WTC11 (cell line): ENCODE data around the gene DIPK2A. TPM values are rescaled to one million over a fixed set of nuclear protein-coding genes. Genes with fewer than 3 reads are reported as not detected.

Experiments
- ATAC-seq: fragments of 200-7000 bp; cut with Tn5 transposase; 2 replicates; pipeline ENCODE4 v1.10.0; 2021; ENCODE audit warnings: mild to moderate bottlenecking, moderate library complexity
- CTCF ChIA-PET: fragments of 300-600 bp; sonication (Branson Sonifier 250); formaldehyde crosslinking; loops from one replicate; lab custom pipeline; 2021; ENCODE audit warnings: antibody characterized with exemption; lab: Charles Lee
- POLR2A ChIA-PET: fragments of 350-600 bp; sonication (Branson Sonifier 250); formaldehyde crosslinking; loops from one replicate; lab custom pipeline; 2021; ENCODE audit warnings: antibody characterized with exemption; lab: Charles Lee
- DNase-seq: peaks from one replicate; pipeline ENCODE4 v3.0.0; 2021; ENCODE audit warnings: low spot score
- H3K27ac Mint-ChIP-seq: 2 replicates; pipeline ENCODE4 v1.8.0; 2021; ENCODE audit warnings: mixed read lengths
- H3K27me3 Mint-ChIP-seq: 2 replicates; pipeline ENCODE4 v1.8.0; 2021; ENCODE audit warnings: low read depth, mild to moderate bottlenecking, moderate library complexity, mixed read lengths
- H3K36me3 Mint-ChIP-seq: 2 replicates; pipeline ENCODE4 v1.8.0; 2021; ENCODE audit warnings: mixed read lengths
- H3K4me1 Mint-ChIP-seq: 2 replicates; pipeline ENCODE4 v1.8.0; 2022; ENCODE audit warnings: mixed read lengths
- H3K4me3 Mint-ChIP-seq: 2 replicates; pipeline ENCODE4 v1.8.0; 2021; ENCODE audit warnings: mild to moderate bottlenecking, moderate library complexity, mixed read lengths
- H3K9me3 Mint-ChIP-seq: 2 replicates; pipeline ENCODE4 v1.8.0; 2021; ENCODE audit warnings: mixed read lengths
- EMX1 ChIP-seq: fragments of 250-450 bp; sonication (Bioruptor Pico); IDR thresholded peaks from 2 replicates; pipeline ENCODE4 v1.8.0; 2021; ENCODE audit warnings: mild to moderate bottlenecking
- FOXK1 ChIP-seq: sonication (generic); formaldehyde crosslinking; IDR thresholded peaks from 2 replicates; pipeline ENCODE4 v1.8.0; 2022; ENCODE audit warnings: mild to moderate bottlenecking, moderate library complexity, missing genetic modification reagents
- FOXP1 ChIP-seq: sonication (generic); formaldehyde crosslinking; IDR thresholded peaks from 2 replicates; pipeline ENCODE4 v1.8.0; 2022; ENCODE audit warnings: missing genetic modification reagents, mild to moderate bottlenecking, moderate library complexity, borderline replicate concordance
- HMGA2 ChIP-seq: fragments of 250-450 bp; sonication (Bioruptor Pico); IDR thresholded peaks from 2 replicates; pipeline ENCODE4 v1.4.0; 2021; ENCODE audit warnings: mild to moderate bottlenecking, moderate library complexity
- KAT7 ChIP-seq: sonication (generic); formaldehyde crosslinking; IDR thresholded peaks from 2 replicates; pipeline ENCODE4 v1.8.1; 2023; ENCODE audit warnings: missing genetic modification reagents, mild to moderate bottlenecking, borderline replicate concordance
- NFE2L1 ChIP-seq: sonication (generic); formaldehyde crosslinking; IDR thresholded peaks from 2 replicates; pipeline ENCODE4 v1.8.1; 2023; ENCODE audit warnings: missing genetic modification reagents
- PRRX2 ChIP-seq: fragments of 250-450 bp; sonication (Bioruptor Pico); IDR thresholded peaks from 2 replicates; pipeline ENCODE4 v1.8.0; 2021; ENCODE audit warnings: mild to moderate bottlenecking
- SMAD3 ChIP-seq: sonication (generic); formaldehyde crosslinking; IDR thresholded peaks from 2 replicates; pipeline ENCODE4 v1.8.0; 2022; ENCODE audit warnings: missing genetic modification reagents, mild to moderate bottlenecking, borderline replicate concordance
- TEAD1 ChIP-seq: sonication (generic); formaldehyde crosslinking; IDR thresholded peaks from 2 replicates; pipeline ENCODE4 v1.8.0; 2022; ENCODE audit warnings: mild to moderate bottlenecking, missing genetic modification reagents
- ZBTB21 ChIP-seq: sonication (generic); formaldehyde crosslinking; IDR thresholded peaks from 2 replicates; pipeline ENCODE4 v1.8.1; 2023; ENCODE audit warnings: mild to moderate bottlenecking, missing genetic modification reagents, borderline replicate concordance
- ZNF416 ChIP-seq: fragments of 250-450 bp; sonication (Bioruptor Pico); IDR thresholded peaks from 2 replicates; pipeline ENCODE4 v1.9.0; 2021; ENCODE audit warnings: mild to moderate bottlenecking, inconsistent platforms
- ZNF671 ChIP-seq: fragments of 250-450 bp; sonication (Bioruptor Pico); IDR thresholded peaks from 2 replicates; pipeline ENCODE4 v1.8.0; 2021; ENCODE audit warnings: mild to moderate bottlenecking
- total RNA-seq: library from RNA; stranded (reverse); gene quantifications from 3 replicates; pipeline ENCODE4 v1.2.3, GENCODE V29; 2021
- TF ChIP-seq, protein P1 (sequence below): sonication (generic); formaldehyde crosslinking; IDR thresholded peaks from 2 replicates; pipeline ENCODE4 v1.8.0; 2022; ENCODE audit warnings: mild to moderate bottlenecking, missing genetic modification reagents
- TF ChIP-seq, protein P2 (sequence below): sonication (generic); formaldehyde crosslinking; IDR thresholded peaks from 2 replicates; pipeline ENCODE4 v1.8.0; 2022; ENCODE audit warnings: mild to moderate bottlenecking, missing genetic modification reagents
- TF ChIP-seq, protein P3 (sequence below): sonication (generic); formaldehyde crosslinking; IDR thresholded peaks from 2 replicates; pipeline ENCODE4 v1.8.1; 2023; ENCODE audit warnings: mild to moderate bottlenecking, missing genetic modification reagents, moderate library complexity
- TF ChIP-seq, protein P4 (sequence below): sonication (generic); formaldehyde crosslinking; IDR thresholded peaks from 2 replicates; pipeline ENCODE4 v1.8.1; 2023; ENCODE audit warnings: mild to moderate bottlenecking, missing genetic modification reagents
- TF ChIP-seq, protein P5 (sequence below): sonication (generic); formaldehyde crosslinking; conservative IDR thresholded peaks from 2 replicates; pipeline ENCODE4 v1.8.1; 2022; ENCODE audit warnings: mild to moderate bottlenecking, missing genetic modification reagents
- TF ChIP-seq, protein P6 (sequence below): sonication (generic); formaldehyde crosslinking; IDR thresholded peaks from 2 replicates; pipeline ENCODE4 v1.8.1; 2023; ENCODE audit warnings: mild to moderate bottlenecking, missing genetic modification reagents, borderline replicate concordance
- TF ChIP-seq, protein P7 (sequence below): sonication (generic); formaldehyde crosslinking; IDR thresholded peaks from 2 replicates; pipeline ENCODE4 v1.8.0; 2023; ENCODE audit warnings: missing genetic modification reagents

Gene DIPK2A
- total RNA-seq, 1 experiment from 2014 or later, result 35.1 TPM

DNA sequence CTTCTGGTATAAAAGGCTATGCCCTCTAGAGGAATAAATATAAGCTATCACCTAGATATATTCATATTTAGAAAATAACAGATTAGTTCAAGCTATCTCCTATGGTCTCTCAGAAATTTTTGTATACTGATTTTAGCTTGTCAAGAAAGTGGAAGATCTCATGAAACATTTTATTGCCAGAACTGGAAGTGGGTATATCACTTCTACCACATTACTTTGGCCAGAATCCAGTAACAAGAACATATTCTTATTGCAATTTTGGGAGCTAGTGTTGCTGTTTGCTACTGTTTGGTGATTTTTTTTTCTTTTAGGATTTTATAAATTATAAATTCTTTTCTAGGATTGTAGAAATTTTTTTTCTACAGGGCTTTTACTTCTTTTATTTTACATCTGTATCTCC lies 14.2 kb upstream of the DIPK2A start:
- no peak overlapping the region for H3K27ac Mint-ChIP-seq
- peaks cover 22% of the 10 kb centered on the region for H3K9me3 Mint-ChIP-seq
- DNase-seq, result no peak
- no peak overlapping the region for H3K4me3 Mint-ChIP-seq
- ChIA-PET POLR2A (no interaction called here), CTCF (interaction anchor here (1.1 to 1.4 kb wide), 2 partner anchors 14 to 18 kb away, joined by 3 read pairs; partner anchors contain the start of gene DIPK2A)
- no peak for ATAC-seq
- peaks cover 9% of the 10 kb centered on the region for H3K36me3 Mint-ChIP-seq
- TF ChIP-seq HMGA2 (CRISPR knock-in tag) (no peak), ZNF671 (no peak), SMAD3 (CRISPR knock-in tag) (no peak), FOXK1 (CRISPR knock-in tag) (no peak), ZNF416 (CRISPR knock-in tag) (no peak), EMX1 (CRISPR knock-in tag) (no peak), TEAD1 (CRISPR knock-in tag) (no peak), ZBTB21 (no peak), KAT7 (CRISPR knock-in tag) (no peak), PRRX2 (CRISPR knock-in tag) (no peak), FOXP1 (CRISPR knock-in tag) (no peak), NFE2L1 (no peak)
- TF ChIP-seq, protein P1, sequence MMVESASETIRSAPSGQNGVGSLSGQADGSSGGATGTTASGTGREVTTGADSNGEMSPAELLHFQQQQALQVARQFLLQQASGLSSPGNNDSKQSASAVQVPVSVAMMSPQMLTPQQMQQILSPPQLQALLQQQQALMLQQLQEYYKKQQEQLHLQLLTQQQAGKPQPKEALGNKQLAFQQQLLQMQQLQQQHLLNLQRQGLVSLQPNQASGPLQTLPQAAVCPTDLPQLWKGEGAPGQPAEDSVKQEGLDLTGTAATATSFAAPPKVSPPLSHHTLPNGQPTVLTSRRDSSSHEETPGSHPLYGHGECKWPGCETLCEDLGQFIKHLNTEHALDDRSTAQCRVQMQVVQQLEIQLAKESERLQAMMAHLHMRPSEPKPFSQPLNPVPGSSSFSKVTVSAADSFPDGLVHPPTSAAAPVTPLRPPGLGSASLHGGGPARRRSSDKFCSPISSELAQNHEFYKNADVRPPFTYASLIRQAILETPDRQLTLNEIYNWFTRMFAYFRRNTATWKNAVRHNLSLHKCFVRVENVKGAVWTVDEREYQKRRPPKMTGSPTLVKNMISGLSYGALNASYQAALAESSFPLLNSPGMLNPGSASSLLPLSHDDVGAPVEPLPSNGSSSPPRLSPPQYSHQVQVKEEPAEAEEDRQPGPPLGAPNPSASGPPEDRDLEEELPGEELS (CRISPR knock-in tag), result no peak
- TF ChIP-seq, protein P2, sequence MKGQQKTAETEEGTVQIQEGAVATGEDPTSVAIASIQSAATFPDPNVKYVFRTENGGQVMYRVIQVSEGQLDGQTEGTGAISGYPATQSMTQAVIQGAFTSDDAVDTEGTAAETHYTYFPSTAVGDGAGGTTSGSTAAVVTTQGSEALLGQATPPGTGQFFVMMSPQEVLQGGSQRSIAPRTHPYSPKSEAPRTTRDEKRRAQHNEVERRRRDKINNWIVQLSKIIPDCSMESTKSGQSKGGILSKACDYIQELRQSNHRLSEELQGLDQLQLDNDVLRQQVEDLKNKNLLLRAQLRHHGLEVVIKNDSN (CRISPR knock-in tag), result no peak
- TF ChIP-seq, protein P3, sequence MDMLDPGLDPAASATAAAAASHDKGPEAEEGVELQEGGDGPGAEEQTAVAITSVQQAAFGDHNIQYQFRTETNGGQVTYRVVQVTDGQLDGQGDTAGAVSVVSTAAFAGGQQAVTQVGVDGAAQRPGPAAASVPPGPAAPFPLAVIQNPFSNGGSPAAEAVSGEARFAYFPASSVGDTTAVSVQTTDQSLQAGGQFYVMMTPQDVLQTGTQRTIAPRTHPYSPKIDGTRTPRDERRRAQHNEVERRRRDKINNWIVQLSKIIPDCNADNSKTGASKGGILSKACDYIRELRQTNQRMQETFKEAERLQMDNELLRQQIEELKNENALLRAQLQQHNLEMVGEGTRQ (CRISPR knock-in tag), result no peak
- TF ChIP-seq, protein P4, sequence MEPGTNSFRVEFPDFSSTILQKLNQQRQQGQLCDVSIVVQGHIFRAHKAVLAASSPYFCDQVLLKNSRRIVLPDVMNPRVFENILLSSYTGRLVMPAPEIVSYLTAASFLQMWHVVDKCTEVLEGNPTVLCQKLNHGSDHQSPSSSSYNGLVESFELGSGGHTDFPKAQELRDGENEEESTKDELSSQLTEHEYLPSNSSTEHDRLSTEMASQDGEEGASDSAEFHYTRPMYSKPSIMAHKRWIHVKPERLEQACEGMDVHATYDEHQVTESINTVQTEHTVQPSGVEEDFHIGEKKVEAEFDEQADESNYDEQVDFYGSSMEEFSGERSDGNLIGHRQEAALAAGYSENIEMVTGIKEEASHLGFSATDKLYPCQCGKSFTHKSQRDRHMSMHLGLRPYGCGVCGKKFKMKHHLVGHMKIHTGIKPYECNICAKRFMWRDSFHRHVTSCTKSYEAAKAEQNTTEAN (CRISPR knock-in tag), result no peak
- TF ChIP-seq, protein P5, sequence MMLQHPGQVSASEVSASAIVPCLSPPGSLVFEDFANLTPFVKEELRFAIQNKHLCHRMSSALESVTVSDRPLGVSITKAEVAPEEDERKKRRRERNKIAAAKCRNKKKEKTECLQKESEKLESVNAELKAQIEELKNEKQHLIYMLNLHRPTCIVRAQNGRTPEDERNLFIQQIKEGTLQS (CRISPR knock-in tag), result no peak
- TF ChIP-seq, protein P6, sequence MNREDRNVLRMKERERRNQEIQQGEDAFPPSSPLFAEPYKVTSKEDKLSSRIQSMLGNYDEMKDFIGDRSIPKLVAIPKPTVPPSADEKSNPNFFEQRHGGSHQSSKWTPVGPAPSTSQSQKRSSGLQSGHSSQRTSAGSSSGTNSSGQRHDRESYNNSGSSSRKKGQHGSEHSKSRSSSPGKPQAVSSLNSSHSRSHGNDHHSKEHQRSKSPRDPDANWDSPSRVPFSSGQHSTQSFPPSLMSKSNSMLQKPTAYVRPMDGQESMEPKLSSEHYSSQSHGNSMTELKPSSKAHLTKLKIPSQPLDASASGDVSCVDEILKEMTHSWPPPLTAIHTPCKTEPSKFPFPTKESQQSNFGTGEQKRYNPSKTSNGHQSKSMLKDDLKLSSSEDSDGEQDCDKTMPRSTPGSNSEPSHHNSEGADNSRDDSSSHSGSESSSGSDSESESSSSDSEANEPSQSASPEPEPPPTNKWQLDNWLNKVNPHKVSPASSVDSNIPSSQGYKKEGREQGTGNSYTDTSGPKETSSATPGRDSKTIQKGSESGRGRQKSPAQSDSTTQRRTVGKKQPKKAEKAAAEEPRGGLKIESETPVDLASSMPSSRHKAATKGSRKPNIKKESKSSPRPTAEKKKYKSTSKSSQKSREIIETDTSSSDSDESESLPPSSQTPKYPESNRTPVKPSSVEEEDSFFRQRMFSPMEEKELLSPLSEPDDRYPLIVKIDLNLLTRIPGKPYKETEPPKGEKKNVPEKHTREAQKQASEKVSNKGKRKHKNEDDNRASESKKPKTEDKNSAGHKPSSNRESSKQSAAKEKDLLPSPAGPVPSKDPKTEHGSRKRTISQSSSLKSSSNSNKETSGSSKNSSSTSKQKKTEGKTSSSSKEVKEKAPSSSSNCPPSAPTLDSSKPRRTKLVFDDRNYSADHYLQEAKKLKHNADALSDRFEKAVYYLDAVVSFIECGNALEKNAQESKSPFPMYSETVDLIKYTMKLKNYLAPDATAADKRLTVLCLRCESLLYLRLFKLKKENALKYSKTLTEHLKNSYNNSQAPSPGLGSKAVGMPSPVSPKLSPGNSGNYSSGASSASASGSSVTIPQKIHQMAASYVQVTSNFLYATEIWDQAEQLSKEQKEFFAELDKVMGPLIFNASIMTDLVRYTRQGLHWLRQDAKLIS (CRISPR knock-in tag), result no peak
- TF ChIP-seq, protein P7, sequence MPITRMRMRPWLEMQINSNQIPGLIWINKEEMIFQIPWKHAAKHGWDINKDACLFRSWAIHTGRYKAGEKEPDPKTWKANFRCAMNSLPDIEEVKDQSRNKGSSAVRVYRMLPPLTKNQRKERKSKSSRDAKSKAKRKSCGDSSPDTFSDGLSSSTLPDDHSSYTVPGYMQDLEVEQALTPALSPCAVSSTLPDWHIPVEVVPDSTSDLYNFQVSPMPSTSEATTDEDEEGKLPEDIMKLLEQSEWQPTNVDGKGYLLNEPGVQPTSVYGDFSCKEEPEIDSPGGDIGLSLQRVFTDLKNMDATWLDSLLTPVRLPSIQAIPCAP (CRISPR knock-in tag), result no peak
- TF ChIP-seq, all 79 proteins: peak for 0
- H3K27me3 Mint-ChIP-seq, result no peaks in the 10 kb centered on the region
- no peaks in the 10 kb centered on the region for H3K4me1 Mint-ChIP-seq
